Kidney (tissue), 14 donors: ENCODE data around the gene SPRY4. TPM values are rescaled to one million over a fixed set of nuclear protein-coding genes. Genes with fewer than 3 reads are reported as not detected.
"Not testable (repeated sequence)": the region's sequence is repeated elsewhere in the genome, so short reads cannot be mapped to it uniquely, and the experiment has no call there.

Experiments
- DNase-seq, 5 donors: peaks; one replicate each; pipeline ENCODE4 v3.0.0-alpha.2; 2013 to 2020
- FAIRE-seq: peaks from 2 replicates; lab custom pipeline; 2012; peaks lifted over from hg19 to GRCh38; lab: Jason Lieb, UNC
- H3K27ac ChIP-seq, 2 donors: one replicate each; pipeline ENCODE4 v1.7.0; 2013; ENCODE audit warnings: low read depth in 2 of 2, low read length in 2 of 2, inconsistent platforms in 1 of 2
- H3K27me3 ChIP-seq: one replicate; pipeline ENCODE4 v1.7.1; 2013; ENCODE audit warnings: low read length, inconsistent platforms; ENCODE audit not compliant: control insufficient read depth, insufficient read depth
- H3K36me3 ChIP-seq, 3 donors: one replicate each; pipeline versions ENCODE4 v1.7.0 to v1.7.1; 2013; ENCODE audit warnings: low read length in 3 of 3, control low read depth in 1 of 3, inconsistent platforms in 1 of 3; ENCODE audit not compliant: insufficient read depth in 3 of 3, control insufficient read depth in 2 of 3
- H3K4me1 ChIP-seq, 3 donors: one replicate each; pipeline versions ENCODE4 v1.7.0 to v1.7.1; 2013; ENCODE audit warnings: low read length in 3 of 3, inconsistent platforms in 1 of 3, low read depth in 1 of 3; ENCODE audit not compliant: control insufficient read depth in 2 of 3, insufficient read depth in 2 of 3
- H3K4me3 ChIP-seq, 3 donors: one replicate each; pipeline versions ENCODE4 v1.7.0 to v1.8.1; 2013; ENCODE audit warnings: low read length in 3 of 3, control low read depth in 1 of 3, inconsistent platforms in 1 of 3
- H3K9ac ChIP-seq, 3 donors: one replicate each; pipeline versions ENCODE4 v1.7.0 to v1.7.1; 2013; ENCODE audit warnings: low read length in 3 of 3, control low read depth in 1 of 3, inconsistent platforms in 1 of 3
- H3K9me3 ChIP-seq, 3 donors: one replicate each; pipeline versions ENCODE4 v1.7.0 to v1.7.1; 2013; ENCODE audit warnings: low read length in 3 of 3, control low read depth in 1 of 3, inconsistent platforms in 1 of 3; ENCODE audit not compliant: control insufficient read depth in 2 of 3, insufficient read depth in 1 of 3
- intact Hi-C: fragments of 100-400 bp; cut with DNase I; formaldehyde crosslinking; loops from one replicate; pipeline ENCODE4 v1.11.1; 2022
- polyA plus RNA-seq: library from polyadenylated mRNA; stranded (reverse); fragments of 350-450 nt; fragmentation: Illumina TruSeq; extraction: RNeasy Lipid Tissue Mini Kit (QIAGEN cat#74804); gene quantifications from one replicate; pipeline ENCODE4 v1.2.3, GENCODE V29; 2014; ENCODE audit warnings: low read depth, low replicate concordance; ENCODE audit not compliant: insufficient read depth
- total RNA-seq: library from RNA; stranded (reverse); fragmentation: NEBNext Ultra II Directional; extraction: Animal tissue kit (Norgen Biotek cat#: 25700); gene quantifications from one replicate; pipeline ENCODE4 v1.2.1, GENCODE V29; 2021
- TF ChIP-seq, protein P1 (sequence below): IDR thresholded peaks from 3 replicates; pipeline ENCODE4 v1.5.1; 2012; ENCODE audit warnings: mild to moderate bottlenecking, moderate library complexity, borderline replicate concordance; ENCODE audit not compliant: insufficient read depth; ENCODE audit errors: extremely low read depth
- donor health status: control.
- donor health status: control.
- donor health status: control.
- donor health status: control.
- donor health status: control.
- donor health status: DM: yes; HTN: yes; CAD: no.
- donor health status: Normal renal cell carcinoma (clear cell type).

SPRY4 gene
- total and polyA plus RNA-seq, 2 donors from 2014 or later = 6.0 to 16.6 TPM

DNA sequence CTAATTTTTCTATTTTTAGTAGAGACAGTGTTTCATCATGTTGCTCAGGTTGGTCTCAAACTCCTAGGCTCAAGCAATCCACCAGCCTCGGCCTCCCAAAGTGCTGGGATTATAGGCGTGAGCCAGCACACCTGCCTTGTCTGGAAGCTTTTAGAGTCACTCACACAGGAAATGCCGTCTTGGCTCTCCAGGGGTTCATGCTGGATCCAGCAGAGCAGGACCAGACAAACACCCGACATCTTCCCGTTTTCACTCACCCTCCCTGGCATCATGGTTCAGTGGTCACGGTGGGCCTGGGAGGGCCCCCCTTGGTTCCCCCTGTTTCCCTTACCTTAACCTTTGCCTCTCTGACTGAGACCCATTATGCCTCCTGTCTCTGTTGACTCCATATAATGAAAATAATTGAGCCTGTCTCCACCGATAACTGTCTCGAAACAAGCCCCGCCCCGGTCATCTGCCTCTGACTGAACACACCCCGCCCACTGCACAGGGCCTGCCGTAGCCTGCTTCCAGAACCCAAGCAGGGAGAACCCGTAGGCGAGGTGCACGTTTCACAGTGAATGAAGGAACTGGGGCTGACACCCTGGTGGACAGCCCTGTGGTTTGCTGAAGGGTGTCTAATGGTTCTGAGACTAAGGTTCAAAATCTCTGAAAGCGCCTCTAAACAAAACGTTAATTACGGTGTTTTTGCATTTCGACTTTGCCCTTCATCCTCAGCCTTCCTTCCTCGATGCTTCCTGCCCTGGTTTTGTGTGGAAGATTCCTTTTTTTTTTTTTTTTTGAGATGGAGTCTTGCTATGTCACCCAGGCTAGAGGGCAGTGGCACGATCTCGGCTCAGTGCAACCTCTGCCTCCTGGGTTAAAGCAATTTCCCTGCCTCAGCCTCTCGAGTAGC is 39.7 kb upstream of the SPRY4 start:
- peak overlapping the region; percentile 9 to 51 (median 49) for H3K4me3 ChIP-seq
- no peak for FAIRE-seq
- peaks cover 0 to 11% (median 5%) of the 10 kb centered on the region in 3 donors for H3K4me1 ChIP-seq
- no peaks in the 10 kb centered on the region for H3K27me3 ChIP-seq
- no peaks in the 10 kb centered on the region for H3K36me3 ChIP-seq
- H3K27ac ChIP-seq = peak overlapping the region; percentile 60 to 62
- intact Hi-C loops = no loop called here
- TF ChIP-seq, protein P1, sequence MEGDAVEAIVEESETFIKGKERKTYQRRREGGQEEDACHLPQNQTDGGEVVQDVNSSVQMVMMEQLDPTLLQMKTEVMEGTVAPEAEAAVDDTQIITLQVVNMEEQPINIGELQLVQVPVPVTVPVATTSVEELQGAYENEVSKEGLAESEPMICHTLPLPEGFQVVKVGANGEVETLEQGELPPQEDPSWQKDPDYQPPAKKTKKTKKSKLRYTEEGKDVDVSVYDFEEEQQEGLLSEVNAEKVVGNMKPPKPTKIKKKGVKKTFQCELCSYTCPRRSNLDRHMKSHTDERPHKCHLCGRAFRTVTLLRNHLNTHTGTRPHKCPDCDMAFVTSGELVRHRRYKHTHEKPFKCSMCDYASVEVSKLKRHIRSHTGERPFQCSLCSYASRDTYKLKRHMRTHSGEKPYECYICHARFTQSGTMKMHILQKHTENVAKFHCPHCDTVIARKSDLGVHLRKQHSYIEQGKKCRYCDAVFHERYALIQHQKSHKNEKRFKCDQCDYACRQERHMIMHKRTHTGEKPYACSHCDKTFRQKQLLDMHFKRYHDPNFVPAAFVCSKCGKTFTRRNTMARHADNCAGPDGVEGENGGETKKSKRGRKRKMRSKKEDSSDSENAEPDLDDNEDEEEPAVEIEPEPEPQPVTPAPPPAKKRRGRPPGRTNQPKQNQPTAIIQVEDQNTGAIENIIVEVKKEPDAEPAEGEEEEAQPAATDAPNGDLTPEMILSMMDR = no peak
- no peaks in the 10 kb centered on the region for H3K9me3 ChIP-seq
- DNase-seq = peak; percentile 67 to 92 (median 78)
- H3K9ac ChIP-seq = peak overlapping the region in 1 of 3 donors; percentile 22

DNA sequence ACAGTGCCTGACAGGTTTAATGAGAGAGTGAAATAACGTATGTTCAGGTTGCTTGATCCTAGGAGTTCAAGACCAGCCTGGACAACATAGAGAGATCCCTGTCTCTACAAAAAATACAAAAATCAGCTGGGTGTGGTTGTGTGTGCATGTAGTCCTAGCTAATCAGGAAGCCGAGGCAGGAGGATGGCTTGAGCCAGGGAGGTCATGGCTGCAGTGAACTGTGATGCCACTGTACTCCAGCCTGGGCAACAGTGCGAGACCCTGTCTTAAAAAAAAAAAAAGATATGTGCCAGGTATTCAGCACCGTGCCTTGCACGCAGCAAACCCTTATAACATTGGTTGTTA is 38.8 kb upstream of the SPRY4 start:
- no peaks in the 10 kb centered on the region for H3K27me3 ChIP-seq
- TF ChIP-seq, protein P1 = no peak
- DNase-seq (no peak), FAIRE-seq (no peak)
- no peak overlapping the region for H3K9ac ChIP-seq
- no peak overlapping the region for H3K4me3 ChIP-seq
- H3K36me3 ChIP-seq = no peaks in the 10 kb centered on the region
- peaks cover 0 to 11% (median 5%) of the 10 kb centered on the region in 3 donors for H3K4me1 ChIP-seq
- intact Hi-C loops = no loop called here
- peak overlapping the region; percentile 51 to 70 for H3K27ac ChIP-seq
- no peaks in the 10 kb centered on the region for H3K9me3 ChIP-seq

DNA sequence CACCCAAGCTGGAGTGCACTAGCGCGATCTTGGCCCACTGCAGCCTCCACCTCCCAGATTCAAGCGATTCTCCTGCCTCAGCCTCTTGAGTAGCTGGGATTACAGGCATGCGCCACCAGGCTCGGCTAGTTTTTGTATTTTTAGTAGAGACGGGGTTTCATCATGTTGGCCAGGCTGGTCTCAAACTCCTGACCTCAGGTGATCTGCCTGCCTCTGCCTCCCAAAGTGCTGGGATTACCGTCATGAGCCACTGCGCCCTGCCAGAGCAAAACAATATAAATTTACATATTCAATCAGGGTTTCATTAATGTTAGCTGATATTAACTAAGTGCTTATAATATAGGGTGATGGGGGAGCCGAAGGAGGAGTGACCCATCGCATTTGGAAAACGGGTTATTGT is 37.4 kb upstream of the SPRY4 start:
- H3K27me3 ChIP-seq, H3K9me3 ChIP-seq, H3K9ac ChIP-seq, DNase-seq, intact Hi-C loops, FAIRE-seq, H3K4me3 ChIP-seq, H3K36me3 ChIP-seq: not testable (repeated sequence)
- Histone ChIP-seq H3K4me1 (peaks cover 0 to 16% (median 11%) of the 10 kb centered on the region in 3 donors), H3K27ac (peak overlapping the region; percentile 84 to 90)

DNA sequence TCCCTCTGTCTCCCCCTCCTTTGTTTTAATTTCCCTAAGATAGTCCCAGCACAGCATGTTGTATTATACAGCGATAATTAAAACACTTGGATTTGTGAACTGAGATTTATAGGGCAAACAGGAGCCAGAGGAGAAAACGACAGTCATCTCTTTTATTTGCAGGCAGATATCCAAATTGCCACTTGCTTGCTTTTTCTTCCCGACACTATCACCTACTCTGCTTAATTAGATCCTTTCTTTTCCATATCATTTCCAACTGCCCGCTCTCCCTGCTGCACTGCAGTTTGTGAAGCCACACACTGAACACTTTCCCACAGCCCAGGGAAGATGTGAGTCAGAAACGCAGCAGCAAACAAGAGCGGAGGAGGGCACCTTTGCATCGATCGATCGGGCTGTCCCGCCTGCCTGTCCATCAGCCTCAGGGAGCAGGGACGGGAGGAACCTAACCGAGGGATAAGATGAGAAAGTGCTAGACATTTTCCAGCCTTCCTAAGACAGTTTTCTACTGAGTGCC is 35.8 kb upstream of the SPRY4 start:
- Histone ChIP-seq H3K9ac (no peak overlapping the region), H3K27ac (no peak overlapping the region), H3K9me3 (no peaks in the 10 kb centered on the region), H3K36me3 (no peaks in the 10 kb centered on the region), H3K4me3 (no peak overlapping the region), H3K4me1 (peaks cover 0 to 16% (median 15%) of the 10 kb centered on the region in 3 donors), H3K27me3 (no peaks in the 10 kb centered on the region)
- DNase-seq (no peak), FAIRE-seq (no peak)
- TF ChIP-seq, protein P1 = no peak
- intact Hi-C loops = no loop called here
